BE2C (cell line): ENCODE results near the gene ZFP3. TPM values are rescaled to one million over a fixed set of nuclear protein-coding genes. Genes with fewer than 3 reads are reported as not detected.
A peak's percentile ranks its signal among the peaks of the same experiment; 100 is the strongest.
"Not testable (repeated sequence)": the region's sequence is repeated elsewhere in the genome, so short reads cannot be mapped to it uniquely, and the experiment has no call there.

Source experiments
- DNase-seq: peaks from one replicate; pipeline ENCODE4 v3.0.0-alpha.2; 2020
- H3K27me3 ChIP-seq: fragments of 250-450 bp; sonication (Bioruptor Pico); 2 replicates; pipeline ENCODE4 v1.5.1; 2020; ENCODE audit warnings: mild to moderate bottlenecking
- H3K36me3 ChIP-seq: fragments of 250-450 bp; sonication (Bioruptor Pico); 2 replicates; pipeline ENCODE4 v1.5.1; 2020; ENCODE audit warnings: mild to moderate bottlenecking
- H3K4me1 ChIP-seq: fragments of 250-450 bp; sonication (Bioruptor Pico); 2 replicates; pipeline ENCODE4 v1.5.1; 2020
- H3K4me3 ChIP-seq: 2 replicates; pipeline ENCODE4 v1.5.1; 2011; ENCODE audit warnings: low read depth, low read length
- H3K9me3 ChIP-seq: fragments of 250-450 bp; sonication (Bioruptor Pico); 2 replicates; pipeline ENCODE4 v1.5.1; 2020
- polyA plus RNA-seq: library from polyadenylated mRNA; unstranded; fragments of >200 nt; gene quantifications from one replicate; pipeline ENCODE4 v1.2.1, GENCODE V29; 2012; ENCODE audit warnings: low read depth, missing spikeins; ENCODE audit not compliant: insufficient read length, insufficient read depth
- TF ChIP-seq, protein P1 (sequence below): IDR thresholded peaks from 2 replicates; pipeline ENCODE4 v1.5.1; 2012; ENCODE audit warnings: mild to moderate bottlenecking, low read depth, low read length

The ZFP3 gene
- 4.4 TPM for polyA plus RNA-seq

DNA sequence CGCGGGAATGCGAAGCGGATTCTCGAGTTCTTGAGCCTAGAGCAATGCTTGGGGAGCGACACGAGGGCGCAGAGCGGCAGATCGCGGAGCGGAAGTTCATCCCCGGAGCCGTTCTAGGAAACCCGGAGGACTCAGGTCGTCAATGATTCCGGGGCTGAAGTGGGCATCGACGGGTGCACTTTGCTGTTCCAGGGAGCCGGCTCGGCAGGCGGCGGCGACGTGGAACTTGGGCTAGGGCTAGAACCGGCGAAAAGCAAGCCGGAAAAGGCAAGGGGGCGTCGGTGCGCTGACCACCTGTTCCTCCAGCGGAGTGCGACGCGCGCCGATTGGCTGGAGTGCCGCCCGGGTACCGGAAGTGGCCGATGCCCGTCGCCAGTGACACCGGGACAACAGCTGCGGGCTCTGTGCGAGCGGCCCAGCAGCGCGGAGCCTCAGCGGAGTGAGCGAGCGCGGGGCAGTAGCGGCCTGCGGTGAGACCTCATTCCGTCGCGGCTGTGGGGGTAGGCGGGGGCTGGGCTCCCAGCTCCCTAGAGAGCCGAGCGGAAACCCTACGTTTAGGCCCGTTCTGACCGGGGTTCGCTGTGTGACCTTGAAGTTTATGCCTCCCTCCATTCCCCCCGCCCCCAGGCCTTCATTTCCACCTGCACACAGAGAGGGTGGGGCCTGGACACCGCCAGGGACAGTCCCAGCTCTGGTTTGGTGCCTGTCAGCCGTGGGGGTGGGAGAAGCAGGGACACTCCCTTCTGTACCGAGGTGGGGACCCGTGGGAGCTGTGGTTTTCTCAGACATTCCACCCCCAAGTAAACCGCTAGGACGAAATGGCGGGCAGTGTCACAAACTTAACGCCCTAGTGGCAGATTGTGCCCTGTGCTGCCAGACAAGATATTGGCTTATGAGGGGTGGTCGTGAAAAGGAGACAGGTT, at the start of gene ZFP3:
ZFP3 (plus strand) TSS at position 362 of the 923 bp plus-strand sequence. CDS start 13,038 bp downstream, outside the sequence.
- Histone ChIP-seq H3K4me1 (no peaks in the 10 kb centered on the region), H3K36me3 (no peaks in the 10 kb centered on the region), H3K9me3 (no peaks in the 10 kb centered on the region), H3K27me3 (no peaks in the 10 kb centered on the region), H3K4me3 (peak within 1 kb of the TSS; percentile 46)
- TF ChIP-seq, protein P1, sequence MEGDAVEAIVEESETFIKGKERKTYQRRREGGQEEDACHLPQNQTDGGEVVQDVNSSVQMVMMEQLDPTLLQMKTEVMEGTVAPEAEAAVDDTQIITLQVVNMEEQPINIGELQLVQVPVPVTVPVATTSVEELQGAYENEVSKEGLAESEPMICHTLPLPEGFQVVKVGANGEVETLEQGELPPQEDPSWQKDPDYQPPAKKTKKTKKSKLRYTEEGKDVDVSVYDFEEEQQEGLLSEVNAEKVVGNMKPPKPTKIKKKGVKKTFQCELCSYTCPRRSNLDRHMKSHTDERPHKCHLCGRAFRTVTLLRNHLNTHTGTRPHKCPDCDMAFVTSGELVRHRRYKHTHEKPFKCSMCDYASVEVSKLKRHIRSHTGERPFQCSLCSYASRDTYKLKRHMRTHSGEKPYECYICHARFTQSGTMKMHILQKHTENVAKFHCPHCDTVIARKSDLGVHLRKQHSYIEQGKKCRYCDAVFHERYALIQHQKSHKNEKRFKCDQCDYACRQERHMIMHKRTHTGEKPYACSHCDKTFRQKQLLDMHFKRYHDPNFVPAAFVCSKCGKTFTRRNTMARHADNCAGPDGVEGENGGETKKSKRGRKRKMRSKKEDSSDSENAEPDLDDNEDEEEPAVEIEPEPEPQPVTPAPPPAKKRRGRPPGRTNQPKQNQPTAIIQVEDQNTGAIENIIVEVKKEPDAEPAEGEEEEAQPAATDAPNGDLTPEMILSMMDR: no peak
- DNase-seq: peak; percentile 54

DNA sequence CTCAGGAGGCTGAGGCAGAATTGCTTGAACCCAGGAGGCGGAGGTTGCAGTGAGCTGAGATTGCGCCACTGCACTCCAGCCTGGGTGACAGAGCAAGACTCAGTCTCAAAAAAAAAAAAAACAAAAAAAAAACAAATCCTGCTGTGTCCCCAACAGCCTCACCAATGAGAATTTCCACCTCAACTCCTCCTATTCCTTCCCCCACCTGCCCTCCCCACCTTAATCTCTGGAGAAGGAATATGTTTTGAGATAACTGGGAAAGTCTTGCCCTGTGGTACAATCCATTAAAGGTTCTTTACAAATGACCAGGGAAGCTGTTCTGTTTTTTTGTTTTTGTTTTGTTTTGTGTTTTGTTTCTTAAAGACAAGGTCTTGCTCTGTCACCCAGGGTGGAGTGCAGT, 48.1 kb upstream of the ZFP3 start:
- H3K9me3 ChIP-seq, H3K36me3 ChIP-seq, H3K4me1 ChIP-seq, H3K4me3 ChIP-seq, DNase-seq, H3K27me3 ChIP-seq: not testable (repeated sequence)

DNA sequence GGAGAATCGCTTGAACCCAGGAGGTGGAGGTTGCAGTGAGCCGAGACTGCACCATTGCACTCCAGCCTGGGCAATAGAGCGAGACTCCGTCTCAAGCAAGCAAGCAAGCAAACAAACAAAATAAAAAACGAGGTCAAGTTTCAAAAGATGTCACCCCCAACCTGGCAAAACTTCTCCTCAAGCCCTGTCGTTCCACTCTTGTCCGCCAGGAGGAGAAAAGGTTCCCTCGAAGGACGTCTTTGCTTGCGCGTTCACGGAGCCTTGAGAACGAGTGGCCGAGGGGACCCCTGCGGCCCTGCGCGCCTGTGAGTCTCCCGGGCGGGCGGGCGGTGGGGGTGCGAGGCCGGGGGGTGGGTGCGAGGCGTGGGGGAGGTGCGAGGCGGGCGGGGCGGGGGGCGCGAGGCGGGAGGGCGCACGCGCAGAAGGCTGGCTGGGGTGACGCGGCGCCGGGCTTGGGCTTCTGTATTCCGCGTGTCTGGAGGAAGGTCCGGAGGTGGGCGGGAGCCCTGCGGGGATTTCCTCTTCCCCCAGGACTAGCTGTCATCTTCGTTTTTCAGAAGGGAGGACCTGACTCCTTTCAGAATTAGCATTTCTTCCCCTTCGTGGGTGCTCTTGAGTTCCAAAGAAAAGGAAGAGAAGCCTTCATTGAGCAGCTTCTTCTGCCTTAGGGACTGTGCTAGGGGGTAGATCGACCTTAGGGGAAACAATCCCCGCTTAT, 46.7 kb upstream of the ZFP3 start:
- Histone ChIP-seq H3K36me3 (no peaks in the 10 kb centered on the region), H3K4me3 (peak overlapping the region; percentile 32), H3K9me3 (no peaks in the 10 kb centered on the region), H3K27me3 (peaks cover 11% of the 10 kb centered on the region), H3K4me1 (no peaks in the 10 kb centered on the region)
- DNase-seq: peak; percentile 73
- TF ChIP-seq, protein P1: peak; percentile 62

DNA sequence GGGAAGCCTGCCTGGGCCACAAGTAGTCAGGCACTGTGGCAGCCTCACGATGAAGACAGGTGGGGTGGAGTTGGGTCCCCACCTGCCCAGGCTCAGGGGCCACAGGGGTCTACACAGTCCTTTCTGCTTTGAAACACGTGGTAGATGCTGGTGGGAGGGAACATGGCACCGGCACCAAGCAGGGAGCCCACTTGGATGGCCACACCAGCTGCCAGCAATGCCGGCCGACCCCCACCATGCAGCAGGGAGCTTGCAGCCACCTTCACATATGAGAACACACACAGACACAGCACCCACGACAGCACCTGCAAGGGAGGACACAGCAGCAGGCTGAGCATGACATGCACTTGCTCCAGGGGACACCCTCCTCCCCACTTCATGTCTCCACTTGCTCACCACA, 45.4 kb upstream of the ZFP3 start:
- Histone ChIP-seq H3K4me3 (no peak overlapping the region), H3K4me1 (no peaks in the 10 kb centered on the region), H3K27me3 (peaks cover 11% of the 10 kb centered on the region), H3K36me3 (no peaks in the 10 kb centered on the region), H3K9me3 (no peaks in the 10 kb centered on the region)
- no peak for DNase-seq
- TF ChIP-seq, protein P1: no peak

DNA sequence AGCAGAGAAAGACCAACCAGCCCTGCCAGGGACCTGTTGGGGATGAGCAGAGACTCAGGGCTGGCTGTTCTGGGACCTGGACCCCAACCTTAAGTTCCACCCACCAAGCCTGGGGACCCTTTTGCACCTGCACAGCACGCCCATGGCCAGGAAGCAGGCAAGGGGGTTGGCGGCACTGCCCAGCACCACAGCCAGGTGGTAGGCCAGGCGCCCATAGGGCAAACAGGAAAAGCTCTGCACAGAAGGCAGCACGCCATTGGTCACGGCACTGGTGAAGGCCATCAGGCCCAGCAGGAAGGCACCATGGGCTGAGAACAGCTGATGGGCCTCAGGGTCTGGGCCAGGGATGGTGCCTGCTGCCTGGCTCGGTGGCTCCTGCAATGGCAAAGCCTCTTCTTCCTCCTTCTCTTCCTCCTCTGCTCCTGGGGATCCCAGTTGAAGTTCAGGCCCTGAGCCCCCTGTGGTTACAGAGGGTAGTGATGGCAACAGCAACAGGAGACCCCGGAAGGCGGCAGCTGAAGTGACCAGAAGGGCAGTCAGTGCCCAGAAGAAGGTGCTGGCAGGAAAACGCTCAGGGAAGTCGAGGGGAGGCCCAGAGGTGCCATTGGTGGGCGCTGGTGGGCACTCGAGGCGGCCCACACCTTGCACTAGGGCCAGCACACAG, 44.8 kb upstream of the ZFP3 start:
- no peak for DNase-seq
- H3K9me3 ChIP-seq: no peaks in the 10 kb centered on the region
- no peak overlapping the region for H3K4me3 ChIP-seq
- H3K27me3 ChIP-seq: peaks cover 11% of the 10 kb centered on the region
- TF ChIP-seq, protein P1: no peak
- H3K36me3 ChIP-seq: no peaks in the 10 kb centered on the region
- H3K4me1 ChIP-seq: no peaks in the 10 kb centered on the region

DNA sequence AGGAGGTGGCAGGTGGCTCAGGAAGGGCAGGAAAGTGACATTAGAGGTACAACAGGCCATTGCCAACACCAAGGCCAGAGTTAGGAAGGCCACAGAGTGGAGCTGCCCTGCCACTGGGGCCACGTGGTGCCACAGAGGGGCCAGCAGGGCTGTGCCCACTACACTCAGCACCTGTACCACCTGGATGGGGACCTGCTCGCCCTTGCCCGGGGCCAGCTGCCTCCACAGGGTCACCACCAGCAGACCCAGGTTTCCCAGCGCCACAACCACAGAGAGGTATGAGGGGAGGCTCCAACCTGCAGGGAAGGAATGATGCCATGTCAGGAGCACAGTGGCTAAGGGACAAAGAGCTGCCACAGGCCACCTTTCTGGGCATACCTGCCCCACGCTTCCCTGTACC, 44.2 kb upstream of the ZFP3 start:
- TF ChIP-seq, protein P1: no peak
- Histone ChIP-seq H3K27me3 (peaks cover 11% of the 10 kb centered on the region), H3K4me3 (no peak overlapping the region), H3K36me3 (no peaks in the 10 kb centered on the region), H3K9me3 (no peaks in the 10 kb centered on the region), H3K4me1 (no peaks in the 10 kb centered on the region)
- no peak for DNase-seq
